H9 (cell line): ENCODE data around the gene ASXL1. TPM values are rescaled to one million over a fixed set of nuclear protein-coding genes. Genes with fewer than 3 reads are reported as not detected.

Source experiments
- DNase-seq: peaks from one replicate; pipeline ENCODE4 v3.0.0-alpha.2; 2017
- H2AFZ ChIP-seq: one replicate; pipeline ENCODE4 v1.6.1; 2013; ENCODE audit warnings: mild to moderate bottlenecking, low read length, control low read depth, moderate library complexity
- H2AK5ac ChIP-seq: 2 replicates; pipeline ENCODE4 v1.6.1; 2013; ENCODE audit warnings: low read length, control low read depth, mixed read lengths; ENCODE audit not compliant: insufficient read length
- H2BK120ac ChIP-seq: one replicate; pipeline ENCODE4 v1.6.1; 2013; ENCODE audit warnings: low read depth, mild to moderate bottlenecking, low read length, control low read depth, inconsistent platforms; ENCODE audit not compliant: poor library complexity, severe bottlenecking
- H2BK12ac ChIP-seq: 2 replicates; pipeline ENCODE4 v1.6.1; 2013; ENCODE audit warnings: low read length, control low read depth, mixed read lengths, low read depth; ENCODE audit not compliant: insufficient read length
- H2BK15ac ChIP-seq: 2 replicates; pipeline ENCODE4 v1.6.1; 2013; ENCODE audit warnings: low read depth, low read length, control low read depth
- H2BK20ac ChIP-seq: one replicate; pipeline ENCODE4 v1.6.1; 2013; ENCODE audit warnings: low read depth, mild to moderate bottlenecking, low read length, control low read depth, inconsistent platforms; ENCODE audit not compliant: poor library complexity, severe bottlenecking
- H2BK5ac ChIP-seq: 2 replicates; pipeline ENCODE4 v1.6.1; 2013; ENCODE audit warnings: low read length, control low read depth, mixed read lengths; ENCODE audit not compliant: insufficient read length
- H3K14ac ChIP-seq: 2 replicates; pipeline ENCODE4 v1.6.1; 2013; ENCODE audit warnings: low read length, control low read depth; ENCODE audit not compliant: insufficient read depth
- H3K18ac ChIP-seq: 2 replicates; pipeline ENCODE4 v1.6.1; 2013; ENCODE audit warnings: low read depth, mild to moderate bottlenecking, mixed read lengths, low read length, control low read depth; ENCODE audit not compliant: insufficient read length
- H3K23ac ChIP-seq: 2 replicates; pipeline ENCODE4 v1.6.1; 2013; ENCODE audit warnings: low read length, control low read depth, mixed read lengths, low read depth; ENCODE audit not compliant: insufficient read length
- H3K23me2 ChIP-seq: 2 replicates; pipeline ENCODE4 v1.6.1; 2013; ENCODE audit warnings: low read depth, mild to moderate bottlenecking, mixed read lengths, low read length, control low read depth; ENCODE audit not compliant: insufficient read length, poor library complexity, severe bottlenecking
- H3K27ac ChIP-seq: 2 replicates; pipeline ENCODE4 v1.5.1; 2013; ENCODE audit warnings: low read length, control low read depth, mixed read lengths, low read depth; ENCODE audit not compliant: insufficient read length
- H3K27me3 ChIP-seq: 2 replicates; pipeline ENCODE4 v1.6.1; 2013; ENCODE audit warnings: low read length, control low read depth, inconsistent platforms; ENCODE audit not compliant: insufficient read depth
- H3K4ac ChIP-seq: 2 replicates; pipeline ENCODE4 v1.6.1; 2013; ENCODE audit warnings: low read depth, mild to moderate bottlenecking, control low read depth, inconsistent platforms, low read length, moderate library complexity
- H3K4me1 ChIP-seq: 2 replicates; pipeline ENCODE4 v1.6.1; 2013; ENCODE audit warnings: low read length, control low read depth, inconsistent platforms; ENCODE audit not compliant: insufficient read depth
- H3K4me2 ChIP-seq: 2 replicates; pipeline ENCODE4 v1.6.1; 2013; ENCODE audit warnings: low read length, control low read depth, mixed read lengths; ENCODE audit not compliant: insufficient read length, insufficient read depth
- H3K56ac ChIP-seq: 2 replicates; pipeline ENCODE4 v1.6.1; 2013; ENCODE audit warnings: low read depth, mild to moderate bottlenecking, mixed read lengths, low read length, control low read depth; ENCODE audit not compliant: insufficient read length
- H3K79me1 ChIP-seq: 2 replicates; pipeline ENCODE4 v1.6.1; 2013; ENCODE audit warnings: low read depth, mild to moderate bottlenecking, moderate library complexity, low read length, control low read depth, inconsistent platforms; ENCODE audit not compliant: insufficient read depth, poor library complexity, severe bottlenecking
- H3K79me2 ChIP-seq: 2 replicates; pipeline ENCODE4 v1.6.1; 2013; ENCODE audit warnings: low read length, control low read depth, inconsistent platforms; ENCODE audit not compliant: insufficient read depth
- H3K9ac ChIP-seq: 2 replicates; pipeline ENCODE4 v1.6.1; 2013; ENCODE audit warnings: low read length, control low read depth, mixed read lengths; ENCODE audit not compliant: insufficient read length; ENCODE audit errors: extremely low read depth
- H3K9me3 ChIP-seq: one replicate; pipeline ENCODE4 v1.6.1; 2013; ENCODE audit warnings: low read depth, low read length, inconsistent platforms; ENCODE audit not compliant: control insufficient read depth
- H3T11ph ChIP-seq: one replicate; pipeline ENCODE4 v1.6.1; 2013; ENCODE audit warnings: mild to moderate bottlenecking, low read length, control low read depth, inconsistent platforms
- H4K20me1 ChIP-seq: one replicate; pipeline ENCODE4 v1.6.1; 2013; ENCODE audit not compliant: control insufficient read depth, insufficient read length, insufficient read depth
- H4K5ac ChIP-seq: 2 replicates; pipeline ENCODE4 v1.6.1; 2013; ENCODE audit warnings: low read depth, mild to moderate bottlenecking, mixed read lengths, low read length, control low read depth; ENCODE audit not compliant: insufficient read length
- H4K8ac ChIP-seq: replicated peaks from 2 replicates; pipeline ENCODE4 v1.6.1; 2013; ENCODE audit warnings: low read length, control low read depth, mixed read lengths, low read depth; ENCODE audit not compliant: insufficient read length
- H4K91ac ChIP-seq: 2 replicates; pipeline ENCODE4 v1.6.1; 2013; ENCODE audit warnings: low read depth, mild to moderate bottlenecking, moderate library complexity, mixed read lengths, low read length, control low read depth; ENCODE audit not compliant: insufficient read length
- H3K27ac Mint-ChIP-seq, 3 experiments: 2 replicates in 2 of 3; 3 replicates in 1 of 3; pipeline ENCODE4 v1.8.0; 2020 to 2021; ENCODE audit warnings: mixed read lengths in 3 of 3, mild to moderate bottlenecking in 1 of 3, moderate library complexity in 1 of 3
- H3K27me3 Mint-ChIP-seq: 2 replicates; pipeline ENCODE4 v1.8.0; 2021; ENCODE audit warnings: low read depth, mild to moderate bottlenecking, moderate library complexity, mixed read lengths
- H3K36me3 Mint-ChIP-seq, 3 experiments: 2 replicates in 2 of 3; 3 replicates in 1 of 3; pipeline ENCODE4 v1.8.0; 2020 to 2021; ENCODE audit warnings: low read depth in 3 of 3, mixed read lengths in 3 of 3; ENCODE audit not compliant: insufficient read depth in 1 of 3
- H3K4me1 Mint-ChIP-seq, 2 experiments: 2 replicates each; pipeline ENCODE4 v1.8.0; 2020; ENCODE audit warnings: mixed read lengths in 2 of 2
- H3K4me3 Mint-ChIP-seq, 2 experiments: 2 replicates in 1 of 2; 3 replicates in 1 of 2; pipeline ENCODE4 v1.8.0; 2020 to 2021; ENCODE audit warnings: mild to moderate bottlenecking in 2 of 2, mixed read lengths in 2 of 2, moderate library complexity in 1 of 2
- H3K9me3 Mint-ChIP-seq, 2 experiments: 2 replicates in 1 of 2; 3 replicates in 1 of 2; pipeline ENCODE4 v1.8.0; 2020; ENCODE audit warnings: mild to moderate bottlenecking in 2 of 2, mixed read lengths in 2 of 2, moderate library complexity in 1 of 2
- CTCF ChIP-seq: fragments of 200-600 bp; sonication (generic); conservative IDR thresholded peaks from 3 replicates; pipeline ENCODE4 v1.8.0; 2021; ENCODE audit warnings: antibody characterized with exemption, mild to moderate bottlenecking
- WGBS: extraction: QIAGEN DNeasy Blood & Tissue Kit; methylation state at CpG from one replicate; pipeline ENCODE4 v1.1.7; 2013; ENCODE audit warnings: missing lambda C conversion rate, low lambda C conversion rate, mixed read lengths; ENCODE audit not compliant: insufficient read length; ENCODE audit errors: extremely low coverage; 5-methylcytosine and 5-hydroxymethylcytosine counted together
- total RNA-seq: library from RNA; stranded (reverse); gene quantifications from 2 replicates; pipeline ENCODE4 v1.2.1, GENCODE V29; 2021

ASXL1 gene
- total RNA-seq, 1 experiment from 2014 or later, result 39.5 TPM

- Histone ChIP-seq H4K8ac (no peak overlapping the region), H3K56ac (no peak overlapping the region), H3K23me2 (peaks cover 12% of the 10 kb centered on the region), H2BK12ac (no peak overlapping the region), H3K27ac (no peak overlapping the region), H3K79me2 (peaks cover 31% of the 10 kb centered on the region; the same call in 1 of the 2 replicates), H3K18ac (no peak overlapping the region), H2AK5ac (no peak overlapping the region), H3K4me2 (peak overlapping the region; percentile 57), H3K27me3 (no peaks in the 10 kb centered on the region), H3K9ac (no peak overlapping the region), H3K9me3 (no peaks in the 10 kb centered on the region), H2BK5ac (no peak overlapping the region), H3K4me1 (peaks cover 8% of the 10 kb centered on the region; the same call in 1 of the 2 replicates), H3K14ac (no peak overlapping the region), H3T11ph (no peak overlapping the region), H3K23ac (no peak overlapping the region), H4K20me1 (no peaks in the 10 kb centered on the region), H4K91ac (no peak overlapping the region), H2BK20ac (no peak overlapping the region), H4K5ac (no peak overlapping the region), H2BK120ac (no peak overlapping the region), H3K4ac (no peak overlapping the region), H2BK15ac (no peak overlapping the region), H3K79me1 (peaks cover 2% of the 10 kb centered on the region), H2AFZ (no peak overlapping the region)
- peak overlapping the region; percentile 91 to 92 for H3K4me3 Mint-ChIP-seq
- no peak for DNase-seq
- peaks cover 19% of the 10 kb centered on the region for H3K27me3 Mint-ChIP-seq
- no peak for TF ChIP-seq CTCF
- whole genome bisulfite sequencing, result no CpG with 5 or more reads among the region's 9 CpGs
- peaks cover 45 to 54% of the 10 kb centered on the region in 2 experiments for H3K4me1 Mint-ChIP-seq
- H3K9me3 Mint-ChIP-seq, result no peaks in the 10 kb centered on the region
- peak overlapping the region in 1 of 3 experiments; percentile 78; a peak in 1 of 7 replicates for H3K27ac Mint-ChIP-seq
- peaks cover 0 to 2% (median 0%) of the 10 kb centered on the region in 3 experiments; a peak in 2 of 7 replicates for H3K36me3 Mint-ChIP-seq
Measured at GRCh38 chr20:32482143-32482441, 124.0 kb downstream of the ASXL1 start.
